Cardiac muscle cell (in vitro differentiated cells and primary cell): ENCODE results near the gene RPS2. TPM values are rescaled to one million over a fixed set of nuclear protein-coding genes. Genes with fewer than 3 reads are reported as not detected.

Experiments used
- DNase-seq, 2 donors: peaks; one replicate each; pipeline versions ENCODE4 v3.0.0 to v3.0.0-alpha.2; 2010 to 2017; ENCODE audit warnings: low read depth in 1 of 2, low spot score in 1 of 2
- H3K27ac ChIP-seq: fragments of 200-600 bp; sonication (generic); 2 replicates; pipeline ENCODE4 v1.5.1; 2016
- H3K27me3 ChIP-seq: fragments of 200-600 bp; sonication (generic); 2 replicates; pipeline ENCODE4 v1.6.0; 2016; ENCODE audit warnings: control low read depth
- H3K36me3 ChIP-seq: fragments of 200-600 bp; sonication (generic); 2 replicates; pipeline ENCODE4 v1.5.1; 2016; ENCODE audit warnings: control low read depth
- H3K4me1 ChIP-seq: fragments of 200-600 bp; sonication (generic); 2 replicates; pipeline ENCODE4 v1.8.1; 2017; ENCODE audit warnings: low read depth, mild to moderate bottlenecking, mixed run types
- H3K4me3 ChIP-seq: fragments of 200-600 bp; sonication (generic); 2 replicates; pipeline ENCODE4 v1.5.1; 2016; ENCODE audit warnings: mild to moderate bottlenecking
- H3K9me3 ChIP-seq: fragments of 200-600 bp; sonication (generic); 2 replicates; pipeline ENCODE4 v1.5.1; 2017; ENCODE audit warnings: low read depth, mild to moderate bottlenecking, control low read depth
- CTCF ChIP-seq: IDR thresholded peaks from 2 replicates; pipeline ENCODE4 v1.5.1; 2012; ENCODE audit warnings: low read depth, mild to moderate bottlenecking, low read length
- polyA plus RNA-seq: library from polyadenylated mRNA; unstranded; fragments of >200 nt; fragmentation: Nextera tagmentation; extraction: Ambion mirVana; gene quantifications from 2 replicates; pipeline ENCODE4 v1.2.1, GENCODE V29; 2016
- total RNA-seq: library from RNA; depleted of rRNA; stranded (reverse); fragments of >200 nt; gene quantifications from 2 replicates; pipeline ENCODE4 v1.2.3, GENCODE V29; 2016

Gene RPS2
- total and polyA plus RNA-seq, 2 experiments from 2014 or later: 2,155 to 3,550 TPM

DNA sequence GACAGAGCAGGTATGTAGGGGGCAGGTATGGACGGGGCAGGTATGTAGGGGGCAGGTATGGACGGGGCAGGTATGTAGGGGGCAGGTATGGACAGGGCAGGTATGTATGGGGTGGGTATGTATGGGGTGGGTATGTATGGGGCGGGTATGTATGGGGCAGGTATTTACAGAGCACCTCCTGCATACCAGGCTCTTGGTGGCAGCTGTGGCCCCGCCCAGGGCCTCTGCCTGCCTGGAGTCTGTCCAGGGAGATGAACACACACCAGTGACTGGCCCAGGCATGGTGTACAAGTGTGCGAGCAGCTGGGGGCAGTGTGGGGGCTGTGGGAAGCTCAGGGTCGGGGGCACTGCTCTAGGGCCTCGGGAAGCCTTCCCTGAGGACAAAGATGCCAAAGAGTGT, 14.6 kb downstream of the RPS2 start:
- H3K9me3 ChIP-seq: no peaks in the 10 kb centered on the region
- peak overlapping the region; percentile 52 for H3K27ac ChIP-seq
- no peaks in the 10 kb centered on the region for H3K36me3 ChIP-seq
- TF ChIP-seq CTCF: no peak
- H3K27me3 ChIP-seq: no peaks in the 10 kb centered on the region
- peaks cover 7% of the 10 kb centered on the region for H3K4me1 ChIP-seq
- DNase-seq: no peak
- H3K4me3 ChIP-seq: no peak overlapping the region

- TF ChIP-seq CTCF: no peak
- DNase-seq: no peak
- no peak overlapping the region for H3K27ac ChIP-seq
Observed at GRCh38 chr16:1949507-1949906, 15.1 kb downstream of the RPS2 start.

DNA sequence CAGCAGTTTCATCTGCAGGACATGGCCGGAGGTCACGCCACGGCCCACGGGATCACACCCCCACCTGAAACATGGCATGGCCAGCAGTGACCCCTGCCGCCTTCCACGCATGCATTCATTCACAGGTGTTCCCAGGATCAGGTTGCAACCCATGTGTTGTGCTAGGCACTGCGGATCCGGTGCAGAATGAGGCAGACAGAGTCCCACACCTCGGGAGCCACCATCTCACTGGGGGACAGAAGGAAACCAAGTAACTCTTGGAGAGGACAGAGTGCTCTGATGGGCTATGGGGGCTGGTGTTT, 17.3 kb downstream of the RPS2 start:
- Histone ChIP-seq H3K4me1 (peaks cover 7% of the 10 kb centered on the region), H3K4me3 (no peak overlapping the region), H3K27me3 (no peaks in the 10 kb centered on the region), H3K27ac (no peak overlapping the region), H3K36me3 (no peaks in the 10 kb centered on the region), H3K9me3 (no peaks in the 10 kb centered on the region)
- DNase-seq: no peak
- no peak for TF ChIP-seq CTCF

More at GRCh38 chr16:1949507-1949906, 15.1 kb downstream of the RPS2 start:
- Histone ChIP-seq H3K27me3 (no peaks in the 10 kb centered on the region), H3K4me3 (no peak overlapping the region), H3K9me3 (no peaks in the 10 kb centered on the region), H3K36me3 (no peaks in the 10 kb centered on the region), H3K4me1 (peaks cover 7% of the 10 kb centered on the region)

DNA sequence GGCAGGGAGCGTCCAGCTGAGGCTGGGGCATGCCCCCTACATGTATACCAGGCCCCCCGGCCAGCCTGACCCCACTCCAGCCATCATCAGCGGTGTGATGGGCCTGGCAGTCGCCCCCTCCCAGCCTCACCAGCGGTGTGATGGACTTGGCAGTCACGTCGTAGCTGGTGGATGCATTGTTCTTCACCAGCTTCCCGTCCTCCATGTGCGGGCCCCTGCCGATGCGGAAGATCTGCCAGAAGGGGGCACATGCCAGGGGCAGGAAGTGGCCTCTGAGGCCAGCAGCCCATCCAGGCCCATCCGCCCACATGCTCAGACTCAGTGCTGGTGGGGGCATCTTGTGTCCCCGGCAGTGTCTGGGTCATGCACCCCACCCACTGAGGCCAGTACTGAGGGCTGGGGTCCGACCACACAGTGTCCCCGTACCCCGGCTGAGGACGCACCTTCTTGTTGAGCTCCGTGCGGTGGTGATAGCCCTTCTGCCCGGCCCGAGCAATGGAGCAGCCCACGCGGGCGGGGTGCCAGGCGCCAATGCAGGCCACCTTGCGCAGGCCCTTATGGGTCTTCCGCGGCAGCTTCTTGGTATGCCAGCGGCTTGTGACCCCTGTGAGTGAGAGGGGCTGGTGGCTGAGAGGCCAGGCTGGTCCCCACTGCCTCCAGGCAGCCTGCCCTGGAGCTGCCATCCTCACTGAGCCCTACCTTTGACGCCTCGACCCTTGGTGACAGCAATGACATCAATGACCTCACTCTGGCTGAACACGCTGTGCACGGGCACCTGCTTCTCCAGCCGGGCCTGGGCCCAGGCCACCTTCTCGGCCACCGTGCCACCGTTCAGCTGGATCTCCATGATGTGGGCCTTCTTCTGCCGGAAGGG, 17.9 kb downstream of the RPS2 start:
- Histone ChIP-seq H3K4me1 (peaks cover 7% of the 10 kb centered on the region), H3K27ac (no peak overlapping the region), H3K4me3 (no peak overlapping the region), H3K9me3 (no peaks in the 10 kb centered on the region), H3K36me3 (no peaks in the 10 kb centered on the region), H3K27me3 (no peaks in the 10 kb centered on the region)
- no peak for DNase-seq
- no peak for TF ChIP-seq CTCF

DNA sequence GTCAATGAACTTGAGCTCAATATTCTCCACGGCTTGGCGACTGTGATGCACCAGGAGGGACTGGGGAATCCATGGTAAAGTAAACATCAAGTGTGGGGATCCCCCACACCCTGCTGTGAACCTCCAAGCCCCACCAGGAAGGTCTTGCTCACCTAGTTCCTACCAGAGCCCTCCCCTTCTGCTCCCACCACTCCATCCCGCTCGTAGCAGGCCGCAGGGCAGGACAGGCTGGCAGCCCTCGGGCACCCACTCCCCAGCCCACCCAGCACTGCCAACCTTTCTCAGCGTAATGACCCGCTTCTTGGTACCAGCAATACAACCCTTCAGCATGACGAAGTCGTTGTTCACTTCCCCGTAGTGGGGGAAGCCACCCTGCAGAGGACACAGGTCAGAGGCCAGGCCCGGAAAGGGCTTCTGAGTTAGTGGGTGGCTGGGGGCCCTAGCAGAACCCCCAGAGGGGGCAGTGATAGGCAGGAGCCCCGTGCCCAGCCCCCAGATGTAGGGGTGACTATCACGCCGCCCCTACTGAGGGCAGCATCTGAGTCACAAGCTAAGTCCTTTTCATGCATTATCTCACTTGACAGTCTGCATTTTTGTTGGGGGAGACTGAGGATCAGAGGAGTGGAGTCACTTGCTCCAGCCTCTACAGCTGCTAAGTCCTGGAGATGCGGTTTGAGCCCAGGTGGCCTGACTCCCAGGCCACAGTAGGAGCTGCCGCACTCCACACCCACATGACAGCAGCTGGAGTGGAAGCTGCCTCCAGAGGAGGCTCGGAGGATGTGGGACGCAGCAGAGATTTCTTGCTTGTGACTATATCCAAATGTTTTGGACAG, 18.9 kb downstream of the RPS2 start:
- H3K27ac ChIP-seq: no peak overlapping the region
- peaks cover 5% of the 10 kb centered on the region for H3K4me1 ChIP-seq
- no peak for TF ChIP-seq CTCF
- no peaks in the 10 kb centered on the region for H3K36me3 ChIP-seq
- H3K9me3 ChIP-seq: no peaks in the 10 kb centered on the region
- no peak overlapping the region for H3K4me3 ChIP-seq
- no peaks in the 10 kb centered on the region for H3K27me3 ChIP-seq
- no peak for DNase-seq
